Measurements from ENCODE around the gene SDK1. TPM values are rescaled to one million over a fixed set of nuclear protein-coding genes. Genes with fewer than 3 reads are reported as not detected.

SDK1 gene
- total and polyA plus RNA-seq, 4 donors, result 0.12 to 0.47 (median 0.36) TPM

DNA sequence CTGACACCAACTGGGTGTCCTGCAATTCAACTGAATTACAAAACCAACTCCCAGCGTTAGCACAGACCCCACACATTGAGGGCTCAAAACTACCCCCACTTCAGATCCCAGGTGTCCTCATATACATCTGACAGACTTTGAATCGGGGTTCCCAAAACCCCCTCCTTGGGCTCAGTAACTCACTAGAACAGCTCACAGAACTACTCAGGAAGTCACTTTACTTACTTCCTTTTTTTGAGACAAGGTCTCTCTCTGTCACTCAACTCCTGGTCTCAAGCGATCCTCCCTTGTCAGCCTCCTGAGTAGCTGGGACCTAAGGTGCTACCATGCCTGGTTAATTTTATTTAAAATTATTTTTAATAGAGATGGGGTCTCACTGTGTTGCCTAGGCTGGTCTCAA lies 456.0 kb downstream of the SDK1 start:
- no peaks in the 10 kb centered on the region for H3K36me3 ChIP-seq (ENCODE audit: control insufficient read depth in 4 of 4, insufficient read depth in 3 of 4, low read depth in 1 of 4, low read length in 3 of 4)
- H3K4me1 ChIP-seq (ENCODE audit: control insufficient read depth in 4 of 4, insufficient read depth in 4 of 4, low read length in 3 of 4), result no peaks in the 10 kb centered on the region
- no peaks in the 10 kb centered on the region for H3K9me3 ChIP-seq (ENCODE audit: control insufficient read depth in 4 of 4, low read length in 3 of 4)
- H3K27ac ChIP-seq (ENCODE audit: low read depth in 1 of 2, low read length in 2 of 2), result no peak overlapping the region
- H3K4me3 ChIP-seq (ENCODE audit: low read depth in 1 of 3, low read length in 3 of 3), result no peak overlapping the region
- no peak for DNase-seq (ENCODE audit: low spot score)
- TF ChIP-seq JUND (IDR thresholded peaks at IDR 0.05), result no peak
- H3K27me3 ChIP-seq (ENCODE audit: control insufficient read depth in 4 of 4, insufficient read depth in 4 of 4, low read length in 3 of 4), result no peaks in the 10 kb centered on the region
- 86% methylated on average over 3 of the region's 3 CpGs for WGBS
- no peak overlapping the region for H3K9ac ChIP-seq (ENCODE audit: low read depth in 1 of 2, low read length in 2 of 2)

- TF ChIP-seq RXRA (IDR thresholded peaks at IDR 0.05) (no peak), TAF1 (conservative IDR thresholded peaks at IDR 0.05) (no peak), JUND (IDR thresholded peaks at IDR 0.05) (no peak), HNF4A (conservative IDR thresholded peaks at IDR 0.05) (no peak), GABPA (IDR thresholded peaks at IDR 0.05 in 1 of 2, conservative IDR thresholded peaks at IDR 0.05 in 1 of 2) (no peak), ATF3 (IDR thresholded peaks at IDR 0.05) (no peak)
- TF ChIP-seq, protein P1, sequence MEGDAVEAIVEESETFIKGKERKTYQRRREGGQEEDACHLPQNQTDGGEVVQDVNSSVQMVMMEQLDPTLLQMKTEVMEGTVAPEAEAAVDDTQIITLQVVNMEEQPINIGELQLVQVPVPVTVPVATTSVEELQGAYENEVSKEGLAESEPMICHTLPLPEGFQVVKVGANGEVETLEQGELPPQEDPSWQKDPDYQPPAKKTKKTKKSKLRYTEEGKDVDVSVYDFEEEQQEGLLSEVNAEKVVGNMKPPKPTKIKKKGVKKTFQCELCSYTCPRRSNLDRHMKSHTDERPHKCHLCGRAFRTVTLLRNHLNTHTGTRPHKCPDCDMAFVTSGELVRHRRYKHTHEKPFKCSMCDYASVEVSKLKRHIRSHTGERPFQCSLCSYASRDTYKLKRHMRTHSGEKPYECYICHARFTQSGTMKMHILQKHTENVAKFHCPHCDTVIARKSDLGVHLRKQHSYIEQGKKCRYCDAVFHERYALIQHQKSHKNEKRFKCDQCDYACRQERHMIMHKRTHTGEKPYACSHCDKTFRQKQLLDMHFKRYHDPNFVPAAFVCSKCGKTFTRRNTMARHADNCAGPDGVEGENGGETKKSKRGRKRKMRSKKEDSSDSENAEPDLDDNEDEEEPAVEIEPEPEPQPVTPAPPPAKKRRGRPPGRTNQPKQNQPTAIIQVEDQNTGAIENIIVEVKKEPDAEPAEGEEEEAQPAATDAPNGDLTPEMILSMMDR (IDR thresholded peaks at IDR 0.05; ENCODE audit: low read depth, low read length, missing input control), result no peak
- TF ChIP-seq, protein P2, sequence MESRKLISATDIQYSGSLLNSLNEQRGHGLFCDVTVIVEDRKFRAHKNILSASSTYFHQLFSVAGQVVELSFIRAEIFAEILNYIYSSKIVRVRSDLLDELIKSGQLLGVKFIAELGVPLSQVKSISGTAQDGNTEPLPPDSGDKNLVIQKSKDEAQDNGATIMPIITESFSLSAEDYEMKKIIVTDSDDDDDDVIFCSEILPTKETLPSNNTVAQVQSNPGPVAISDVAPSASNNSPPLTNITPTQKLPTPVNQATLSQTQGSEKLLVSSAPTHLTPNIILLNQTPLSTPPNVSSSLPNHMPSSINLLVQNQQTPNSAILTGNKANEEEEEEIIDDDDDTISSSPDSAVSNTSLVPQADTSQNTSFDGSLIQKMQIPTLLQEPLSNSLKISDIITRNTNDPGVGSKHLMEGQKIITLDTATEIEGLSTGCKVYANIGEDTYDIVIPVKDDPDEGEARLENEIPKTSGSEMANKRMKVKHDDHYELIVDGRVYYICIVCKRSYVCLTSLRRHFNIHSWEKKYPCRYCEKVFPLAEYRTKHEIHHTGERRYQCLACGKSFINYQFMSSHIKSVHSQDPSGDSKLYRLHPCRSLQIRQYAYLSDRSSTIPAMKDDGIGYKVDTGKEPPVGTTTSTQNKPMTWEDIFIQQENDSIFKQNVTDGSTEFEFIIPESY (IDR thresholded peaks at IDR 0.05), result no peak
- TF ChIP-seq, protein P3, sequence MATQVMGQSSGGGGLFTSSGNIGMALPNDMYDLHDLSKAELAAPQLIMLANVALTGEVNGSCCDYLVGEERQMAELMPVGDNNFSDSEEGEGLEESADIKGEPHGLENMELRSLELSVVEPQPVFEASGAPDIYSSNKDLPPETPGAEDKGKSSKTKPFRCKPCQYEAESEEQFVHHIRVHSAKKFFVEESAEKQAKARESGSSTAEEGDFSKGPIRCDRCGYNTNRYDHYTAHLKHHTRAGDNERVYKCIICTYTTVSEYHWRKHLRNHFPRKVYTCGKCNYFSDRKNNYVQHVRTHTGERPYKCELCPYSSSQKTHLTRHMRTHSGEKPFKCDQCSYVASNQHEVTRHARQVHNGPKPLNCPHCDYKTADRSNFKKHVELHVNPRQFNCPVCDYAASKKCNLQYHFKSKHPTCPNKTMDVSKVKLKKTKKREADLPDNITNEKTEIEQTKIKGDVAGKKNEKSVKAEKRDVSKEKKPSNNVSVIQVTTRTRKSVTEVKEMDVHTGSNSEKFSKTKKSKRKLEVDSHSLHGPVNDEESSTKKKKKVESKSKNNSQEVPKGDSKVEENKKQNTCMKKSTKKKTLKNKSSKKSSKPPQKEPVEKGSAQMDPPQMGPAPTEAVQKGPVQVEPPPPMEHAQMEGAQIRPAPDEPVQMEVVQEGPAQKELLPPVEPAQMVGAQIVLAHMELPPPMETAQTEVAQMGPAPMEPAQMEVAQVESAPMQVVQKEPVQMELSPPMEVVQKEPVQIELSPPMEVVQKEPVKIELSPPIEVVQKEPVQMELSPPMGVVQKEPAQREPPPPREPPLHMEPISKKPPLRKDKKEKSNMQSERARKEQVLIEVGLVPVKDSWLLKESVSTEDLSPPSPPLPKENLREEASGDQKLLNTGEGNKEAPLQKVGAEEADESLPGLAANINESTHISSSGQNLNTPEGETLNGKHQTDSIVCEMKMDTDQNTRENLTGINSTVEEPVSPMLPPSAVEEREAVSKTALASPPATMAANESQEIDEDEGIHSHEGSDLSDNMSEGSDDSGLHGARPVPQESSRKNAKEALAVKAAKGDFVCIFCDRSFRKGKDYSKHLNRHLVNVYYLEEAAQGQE (IDR thresholded peaks at IDR 0.05), result no peak
- Histone ChIP-seq H3K4me1 (ENCODE audit: control insufficient read depth in 4 of 4, insufficient read depth in 4 of 4, low read length in 3 of 4) (no peaks in the 10 kb centered on the region), H3K27ac (ENCODE audit: low read depth in 1 of 2, low read length in 2 of 2) (no peak overlapping the region), H3K4me3 (ENCODE audit: low read depth in 1 of 3, low read length in 3 of 3) (no peak overlapping the region), H3K36me3 (ENCODE audit: control insufficient read depth in 4 of 4, insufficient read depth in 3 of 4, low read depth in 1 of 4, low read length in 3 of 4) (no peaks in the 10 kb centered on the region), H3K27me3 (ENCODE audit: control insufficient read depth in 4 of 4, insufficient read depth in 4 of 4, low read length in 3 of 4) (peaks cover 0 to 1% (median 0%) of the 10 kb centered on the region in 4 donors), H3K9ac (ENCODE audit: low read depth in 1 of 2, low read length in 2 of 2) (no peak overlapping the region), H3K9me3 (ENCODE audit: control insufficient read depth in 4 of 4, low read length in 3 of 4) (no peaks in the 10 kb centered on the region)
- DNase-seq (ENCODE audit: low spot score), result no peak
- 87% methylated on average over 5 of the region's 5 CpGs for WGBS
Observed at GRCh38 chr7:3760651-3761050, 459.6 kb downstream of the SDK1 start.

Measured in liver (tissue), 9 donors.